GM06990 (cell line): ENCODE measurements around the gene MYH11.
"Not testable (repeated sequence)": the region's sequence is repeated elsewhere in the genome, so short reads cannot be mapped to it uniquely, and the experiment has no call there.

Experiments
- DNase-seq: peaks from one replicate; pipeline ENCODE4 v3.0.0-alpha.2; 2011; ENCODE audit not compliant: insufficient read length; ENCODE audit errors: extremely low read depth
- H3K27me3 ChIP-seq: replicated peaks from 2 replicates; pipeline ENCODE4 v1.6.0; 2011; ENCODE audit warnings: low read length; ENCODE audit not compliant: control insufficient read depth, insufficient read depth
- H3K36me3 ChIP-seq: 2 replicates; pipeline ENCODE4 v1.5.1; 2011; ENCODE audit warnings: low read length; ENCODE audit not compliant: control insufficient read depth, insufficient read depth
- H3K4me3 ChIP-seq: replicated peaks from 2 replicates; pipeline ENCODE4 v1.5.1; 2011; ENCODE audit warnings: low read depth, mild to moderate bottlenecking, control low read depth, low read length
- CTCF ChIP-seq: IDR thresholded peaks from 2 replicates; pipeline ENCODE4 v1.5.1; 2011; ENCODE audit warnings: low read length, control low read depth, mild to moderate bottlenecking, inconsistent platforms; ENCODE audit not compliant: insufficient read depth, poor library complexity, severe bottlenecking

Gene MYH11

DNA sequence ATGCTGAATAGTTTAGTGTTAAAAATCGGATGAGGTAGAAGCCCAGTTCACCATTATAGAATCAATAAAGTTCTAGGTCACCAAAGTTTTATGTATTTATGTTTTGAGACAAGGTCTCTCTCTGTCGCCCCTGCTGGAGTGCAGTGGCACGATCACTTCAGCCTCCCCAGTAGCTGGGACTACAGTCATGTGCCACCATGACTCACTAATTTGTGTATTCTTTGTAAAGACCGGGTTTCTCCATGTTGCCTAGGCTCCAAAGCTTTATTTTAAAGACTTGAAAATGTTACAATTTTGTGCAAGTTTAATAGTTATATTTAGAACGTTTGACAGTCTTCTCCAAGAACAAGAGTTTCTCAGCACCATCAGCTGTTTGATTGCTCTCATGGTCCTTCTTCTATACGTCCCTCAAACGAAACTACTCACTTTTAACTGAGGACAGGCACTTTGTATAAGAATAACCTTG, 174.7 kb downstream of the MYH11 start:
- peaks cover 21% of the 10 kb centered on the region for H3K36me3 ChIP-seq

DNA sequence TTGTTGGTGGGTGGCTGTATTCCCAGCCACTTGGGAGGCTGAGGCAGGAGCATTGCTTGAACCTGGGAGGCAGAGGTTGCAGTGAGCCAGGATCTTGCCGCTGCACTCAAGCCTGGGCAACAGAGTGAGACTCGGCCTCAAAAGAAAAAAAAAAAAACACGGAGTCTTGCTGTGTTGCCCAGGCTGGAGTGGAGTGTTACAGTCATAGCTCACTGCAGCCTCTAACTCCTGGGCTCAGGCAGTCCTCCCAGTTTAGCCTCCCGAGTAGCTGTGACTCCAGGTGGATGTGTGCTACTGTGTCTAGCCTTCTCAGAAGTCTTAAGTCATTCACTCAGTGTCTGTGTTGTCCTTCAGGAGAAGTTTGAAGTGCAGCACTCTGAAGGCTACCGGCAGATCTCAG, 179.4 kb downstream of the MYH11 start:
- DNase-seq, result no peak
- peaks cover 35% of the 10 kb centered on the region for H3K36me3 ChIP-seq
- H3K27me3 ChIP-seq, result no peaks in the 10 kb centered on the region
- no peak for TF ChIP-seq CTCF
- no peak overlapping the region for H3K4me3 ChIP-seq

More for the DNA sequence above, 174.7 kb downstream of the MYH11 start:
- peak; percentile 62 for TF ChIP-seq CTCF
- no peak overlapping the region for H3K4me3 ChIP-seq
- no peak for DNase-seq
- no peaks in the 10 kb centered on the region for H3K27me3 ChIP-seq

DNA sequence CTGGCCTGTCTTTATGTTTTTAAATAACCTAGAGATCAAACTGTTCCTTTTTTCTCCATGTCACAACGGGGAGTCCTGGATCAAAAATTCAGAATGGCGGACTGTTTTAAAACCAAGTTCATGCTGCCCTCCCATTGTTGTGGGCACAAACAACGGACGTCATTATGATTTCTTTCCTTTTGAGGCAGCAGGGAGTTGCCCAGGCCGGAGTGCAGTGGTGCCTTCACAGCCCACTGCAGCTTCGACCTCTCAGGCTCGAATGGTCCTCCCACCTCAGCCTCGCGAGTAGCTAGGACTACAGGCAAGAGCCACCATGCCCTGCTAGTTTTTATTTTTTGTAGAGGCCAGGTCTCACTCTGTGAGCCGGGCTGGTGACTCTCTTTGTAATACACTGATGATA, 180.3 kb downstream of the MYH11 start:
- no peak for TF ChIP-seq CTCF
- H3K36me3 ChIP-seq, result peaks cover 37% of the 10 kb centered on the region
- DNase-seq, result no peak

GRCh38 chr16:15674571-15674970, 182.3 kb downstream of the MYH11 start:
- Histone ChIP-seq H3K27me3 (no peaks in the 10 kb centered on the region), H3K36me3 (peaks cover 43% of the 10 kb centered on the region), H3K4me3 (no peak overlapping the region)
- no peak for TF ChIP-seq CTCF
- no peak for DNase-seq

More for the DNA sequence above, 180.3 kb downstream of the MYH11 start:
- Histone ChIP-seq H3K27me3 (no peaks in the 10 kb centered on the region), H3K4me3 (no peak overlapping the region)

- no peak for DNase-seq
- no peak for TF ChIP-seq CTCF
- no peak overlapping the region for H3K4me3 ChIP-seq
- no peaks in the 10 kb centered on the region for H3K27me3 ChIP-seq
- H3K36me3 ChIP-seq, result peaks cover 38% of the 10 kb centered on the region
Observed at GRCh38 chr16:15672514-15673167, 184.2 kb downstream of the MYH11 start.

GRCh38 chr16:15672127-15672513, 184.7 kb downstream of the MYH11 start:
- not testable (repeated sequence) for H3K4me3 ChIP-seq, H3K27me3 ChIP-seq, DNase-seq
- peaks cover 37% of the 10 kb centered on the region for H3K36me3 ChIP-seq
